Astrocyte of the spinal cord (primary cell): ENCODE measurements around the gene CACNA1H.
"Not testable (repeated sequence)": the region's sequence is repeated elsewhere in the genome, so short reads cannot be mapped to it uniquely, and the experiment has no call there.

Experiments
- DNase-seq: peaks from one replicate; pipeline ENCODE4 v3.0.0; 2011; ENCODE audit warnings: low read depth, low spot score
- H3K4me3 ChIP-seq: 2 replicates; pipeline ENCODE4 v1.5.1; 2011; ENCODE audit warnings: low read depth, mild to moderate bottlenecking, low read length, moderate library complexity
- CTCF ChIP-seq: IDR thresholded peaks from 2 replicates; pipeline ENCODE4 v1.5.1; 2012; ENCODE audit warnings: low read depth, mild to moderate bottlenecking, low read length, inconsistent platforms
- in situ Hi-C: cut with HindIII; loops from 2 replicates; pipeline ENCODE4 v1.10.0; 2017; ENCODE audit warnings: low sequenced_read_pairs

CACNA1H gene

GRCh38 chr16:1220841-1221627, 68.1 kb downstream of the CACNA1H start:
- in situ Hi-C loops: no loop called here
- DNase-seq: no peak
- TF ChIP-seq CTCF: no peak
- H3K4me3 ChIP-seq: no peak overlapping the region

GRCh38 chr16:1221628-1222552, 69.0 kb downstream of the CACNA1H start:
- TF ChIP-seq CTCF: no peak
- in situ Hi-C loops: no loop called here
- no peak overlapping the region for H3K4me3 ChIP-seq
- no peak for DNase-seq

GRCh38 chr16:1222553-1223354, 69.8 kb downstream of the CACNA1H start:
- no peak for TF ChIP-seq CTCF
- no peak for DNase-seq
- no peak overlapping the region for H3K4me3 ChIP-seq
- in situ Hi-C loops: no loop called here

GRCh38 chr16:1223355-1224214, 70.7 kb downstream of the CACNA1H start:
- no peak overlapping the region for H3K4me3 ChIP-seq

GRCh38 chr16:1224558-1224957, 71.7 kb downstream of the CACNA1H start:
- in situ Hi-C loops: no loop called here
- no peak for TF ChIP-seq CTCF
- no peak overlapping the region for H3K4me3 ChIP-seq
- no peak for DNase-seq

More at GRCh38 chr16:1223355-1224214, 70.7 kb downstream of the CACNA1H start:
- no peak for TF ChIP-seq CTCF
- in situ Hi-C loops: no loop called here
- no peak for DNase-seq

GRCh38 chr16:1225051-1225451, 72.1 kb downstream of the CACNA1H start, which contains the start of gene TPSG1:
TPSG1 (minus strand) TSS chr16:1225268; CDS start chr16:1225252, 16 bp downstream.
- DNase-seq: no peak
- H3K4me3 ChIP-seq: no peak within 1 kb of the TSS
- in situ Hi-C loops: no loop called here
- no peak for TF ChIP-seq CTCF

- H3K4me3 ChIP-seq, DNase-seq, in situ Hi-C loops: not testable (repeated sequence)
These were observed 72.9 kb downstream of the CACNA1H start for GRCh38 chr16:1225728-1226311.

- H3K4me3 ChIP-seq, DNase-seq, in situ Hi-C loops: not testable (repeated sequence)
These were observed 73.8 kb downstream of the CACNA1H start for GRCh38 chr16:1226692-1227091.
